IPS-NIHi7 (cell line): ENCODE data around the gene TSC22D4.

ENCODE experiments used
- DNase-seq: peaks from one replicate; pipeline ENCODE4 v3.0.0; 2012; ENCODE audit warnings: mixed read lengths; ENCODE audit errors: extremely low spot score

The TSC22D4 gene

DNA sequence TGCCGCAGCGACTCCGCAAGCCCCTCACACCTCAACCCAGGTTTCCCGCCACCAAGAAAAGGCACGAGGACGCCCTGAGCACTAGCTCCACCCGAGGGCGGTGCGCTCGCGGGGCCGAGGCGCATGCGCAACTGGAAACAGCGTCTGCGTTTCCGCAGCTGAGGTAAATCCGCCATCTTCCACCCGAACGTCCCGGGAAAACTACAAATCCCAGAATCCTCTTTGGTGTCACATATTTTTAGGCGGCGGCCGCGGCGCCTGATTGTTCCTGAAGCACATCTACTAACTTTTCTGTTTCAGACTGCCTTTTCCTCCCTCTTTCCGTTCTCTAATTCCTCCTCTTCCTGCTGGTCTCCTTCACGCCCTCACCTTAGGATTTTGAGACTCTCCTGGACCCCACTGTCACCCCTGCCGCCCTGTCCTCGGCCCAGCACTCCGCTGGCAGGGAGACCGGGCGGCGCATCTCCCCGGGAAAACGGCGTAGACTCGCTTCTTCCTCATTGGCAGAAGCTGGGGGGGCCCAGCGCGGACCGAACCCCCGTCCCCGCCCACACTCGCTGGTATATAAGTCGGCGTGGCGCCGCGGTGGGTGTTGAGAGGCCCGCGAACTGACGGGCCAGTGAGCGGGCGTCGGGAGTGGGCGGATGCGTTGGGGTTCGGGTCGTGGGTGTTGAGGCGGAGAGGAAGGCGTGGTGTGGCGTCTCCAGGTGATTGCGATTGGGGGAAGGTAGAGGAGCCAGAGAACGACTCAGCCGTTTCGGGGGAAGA is 50.6 kb downstream of the TSC22D4 start, which contains the start of gene ZCWPW1:
TSS of gene ZCWPW1 (minus strand) at position 505 of the 768 bp plus-strand sequence. CDS start 8,054 bp downstream, outside the sequence.
- peak; percentile 94 for DNase-seq

DNA sequence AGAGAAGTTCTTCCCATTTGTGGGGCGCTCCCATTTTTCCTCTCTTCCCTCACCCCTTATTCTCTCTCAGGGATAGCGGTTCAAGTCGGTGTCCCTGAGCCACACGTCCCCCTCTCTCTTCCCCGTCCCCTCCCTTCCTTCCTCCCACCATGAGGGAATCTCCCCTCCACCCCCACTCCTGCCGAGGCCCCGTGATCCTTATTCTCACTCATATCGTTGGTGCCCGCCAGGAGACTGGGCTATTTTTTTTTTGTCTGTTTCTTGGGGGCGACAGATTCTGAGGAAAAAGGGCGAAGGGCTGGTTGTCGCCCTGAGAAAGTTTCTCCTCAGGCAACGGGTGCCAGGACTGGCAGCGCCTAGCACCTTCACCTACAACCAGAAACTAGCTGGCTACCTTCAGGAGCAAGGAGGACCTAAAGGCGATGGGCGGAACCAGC is 51.2 kb downstream of the TSC22D4 start:
- DNase-seq = no peak

- no peak for DNase-seq
Observed at GRCh38 chr7:100426516-100426915, 52.5 kb downstream of the TSC22D4 start.

- DNase-seq = no peak
Observed at GRCh38 chr7:100425347-100425746, 53.7 kb downstream of the TSC22D4 start.

GRCh38 chr7:100423315-100423714 is 55.7 kb downstream of the TSC22D4 start:
- DNase-seq = no peak

GRCh38 chr7:100419660-100420226 is 59.3 kb downstream of the TSC22D4 start:
- no peak for DNase-seq

DNA sequence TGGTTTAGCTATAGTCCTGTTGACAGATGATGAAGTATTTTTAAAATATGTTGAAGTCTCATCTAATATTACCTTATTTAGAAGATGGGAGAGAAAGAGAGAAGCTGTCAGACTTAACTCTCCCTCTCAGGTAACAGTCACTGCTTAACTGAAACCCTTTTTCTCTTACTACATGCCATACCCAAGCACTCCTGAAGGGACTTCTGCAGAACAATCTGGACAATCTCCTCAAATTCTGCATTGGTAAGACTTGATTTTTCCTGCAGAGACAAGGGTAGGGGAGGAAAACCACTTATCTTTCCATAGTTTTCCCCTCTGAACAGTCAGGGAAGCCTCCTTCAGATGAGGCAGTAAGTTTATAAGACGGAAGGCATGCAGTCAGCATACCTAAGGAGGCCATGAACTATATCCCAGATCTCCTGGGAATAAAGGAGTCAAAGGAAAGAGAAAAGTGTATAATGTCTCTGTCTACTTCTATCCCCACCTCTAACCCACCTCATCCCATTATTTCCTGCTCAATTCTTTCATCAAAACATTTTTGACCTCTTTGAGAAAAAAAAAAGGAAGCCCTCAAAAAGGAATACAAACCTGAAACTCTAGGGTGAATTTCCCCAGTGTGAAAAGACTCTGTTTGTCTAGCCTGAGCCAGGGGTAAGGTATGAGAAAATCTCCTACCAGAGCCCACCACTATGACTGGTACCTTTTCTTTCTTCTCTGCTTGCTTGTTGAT is 59.9 kb downstream of the TSC22D4 start:
- DNase-seq = no peak
